T-helper 1 cell (primary cell): Measurements from ENCODE around the gene DEFB129.
"Not testable (repeated sequence)": the region's sequence is repeated elsewhere in the genome, so short reads cannot be mapped to it uniquely, and the experiment has no call there.

ENCODE experiments used
- DNase-seq, 5 donors: peaks; one replicate each; pipeline ENCODE4 v3.0.0-alpha.2; 2012 to 2020
- total RNA-seq, 4 donors: gene quantifications; one replicate each; lab custom pipeline; 2026; lab: John Stamatoyannopoulos, UW

DEFB129 gene
- 0 reads per million in 4 donors for total RNA-seq

GRCh38 chr20:226958-227357 lies at the start of gene DEFB129:
Gene DEFB129, plus strand, starts transcription at chr20:227258. Its CDS starts 31 bp downstream, at chr20:227289.
- DNase-seq: no peak

GRCh38 chr20:184288-184687 lies 42.8 kb upstream of the DEFB129 start:
- no peak for DNase-seq

- DNase-seq: no peak
These were observed 39.3 kb upstream of the DEFB129 start for GRCh38 chr20:187733-188132.

GRCh38 chr20:189611-190010 lies 37.4 kb upstream of the DEFB129 start, which contains the start of gene DEFB128:
Gene DEFB128, minus strand, starts transcription at chr20:189711. Its CDS starts 88 bp downstream, at chr20:189623.
- no peak for DNase-seq

- DNase-seq: no peak
These were observed 28.8 kb upstream of the DEFB129 start for GRCh38 chr20:198225-198624.

- DNase-seq: no peak
These were observed 27.1 kb upstream of the DEFB129 start for GRCh38 chr20:199996-200395.

GRCh38 chr20:203630-204029 lies 23.4 kb upstream of the DEFB129 start:
- DNase-seq: not testable (repeated sequence)

- peak in 2 of 5 donors; percentile 10 to 41 for DNase-seq
These were observed 18.0 kb upstream of the DEFB129 start for GRCh38 chr20:208942-209566.

- no peak for DNase-seq
These were observed 16.1 kb upstream of the DEFB129 start for GRCh38 chr20:210809-211502.

GRCh38 chr20:214383-214782 lies 12.7 kb upstream of the DEFB129 start:
- no peak for DNase-seq

- DNase-seq: no peak
These were observed 11.3 kb upstream of the DEFB129 start for GRCh38 chr20:215796-216195.

- no peak for DNase-seq
These were observed 9.8 kb upstream of the DEFB129 start for GRCh38 chr20:217266-217665.

GRCh38 chr20:219290-220115 lies 7.6 kb upstream of the DEFB129 start:
- DNase-seq: no peak

- DNase-seq: no peak
These were observed 5.7 kb upstream of the DEFB129 start for GRCh38 chr20:221258-221830.

GRCh38 chr20:225879-226278 lies 1.2 kb upstream of the DEFB129 start:
- DNase-seq: not testable (repeated sequence)

GRCh38 chr20:227439-228105 lies 514 bp downstream of the DEFB129 start:
- no peak for DNase-seq

GRCh38 chr20:235891-236290 lies 8.8 kb downstream of the DEFB129 start:
- no peak for DNase-seq

- DNase-seq: peak in 1 of 5 donors; percentile 14
These were observed 10.4 kb downstream of the DEFB129 start for GRCh38 chr20:237489-237888.

- DNase-seq: peak in 1 of 5 donors; percentile 58
These were observed 10.9 kb downstream of the DEFB129 start for GRCh38 chr20:237929-238328.

- no peak for DNase-seq
These were observed 15.8 kb downstream of the DEFB129 start for GRCh38 chr20:242905-243304.

GRCh38 chr20:251354-251753 lies 24.3 kb downstream of the DEFB129 start:
- DNase-seq: no peak

GRCh38 chr20:252801-253200 lies 25.7 kb downstream of the DEFB129 start:
- no peak for DNase-seq
